Measurements from ENCODE around the gene C3orf85. TPM values are rescaled to one million over a fixed set of nuclear protein-coding genes. Genes with fewer than 3 reads are reported as not detected.

The C3orf85 gene, protein sequence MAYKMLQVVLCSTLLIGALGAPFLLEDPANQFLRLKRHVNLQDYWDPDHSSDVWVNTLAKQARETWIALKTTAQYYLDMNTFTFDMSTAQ
- total RNA-seq: not detected in 2 replicates

DNA sequence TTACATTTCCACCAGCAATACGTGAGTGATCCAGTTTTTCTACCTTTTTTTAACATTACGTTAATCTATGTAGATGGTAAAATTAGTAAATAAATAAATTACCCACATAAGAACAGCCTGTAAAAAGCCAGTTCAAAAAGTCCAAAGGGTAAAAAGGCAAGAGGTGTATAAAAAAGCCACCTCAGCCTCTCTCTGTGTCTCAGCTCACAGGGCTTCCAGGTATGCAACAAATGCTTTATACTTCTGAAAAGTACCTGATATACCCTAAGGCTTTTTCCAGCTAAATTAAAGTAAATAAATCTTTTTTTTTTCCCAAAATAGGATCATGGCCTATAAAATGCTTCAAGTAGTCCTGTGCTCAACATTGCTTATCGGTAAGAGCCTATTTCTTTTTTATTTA, at the start of gene C3orf85:
TSS of gene C3orf85 (plus strand) at position 197 of the 400 bp plus-strand sequence. CDS start at position 326, 129 bp downstream.

GRCh38 chr3:109117939-109118338, 18.6 kb upstream of the C3orf85 start, which contains the start of gene MORC1:
Gene MORC1 (minus strand): TSS chr3:109118134. CDS start chr3:109118059, 75 bp downstream.

Other genes with a start within 250 kb of the C3orf85 start
- gene GUCA1C, start 182.8 kb upstream of the C3orf85 start, total RNA-seq: not detected in 2 replicates
- not detected in 2 replicates for gene MORC1, start 18.6 kb upstream of the C3orf85 start, total RNA-seq
- not detected in 2 replicates for gene DPPA2, start 179.8 kb downstream of the C3orf85 start, total RNA-seq
- gene DPPA4, start 200.8 kb downstream of the C3orf85 start, total RNA-seq: not detected in 2 replicates

All from cardiac atrium fibroblast (primary cell).